GM12865 (cell line): ENCODE results near the gene PRKAR2A.
"Not testable (repeated sequence)": the region's sequence is repeated elsewhere in the genome, so short reads cannot be mapped to it uniquely, and the experiment has no call there.

Experiments used
- DNase-seq: peaks from one replicate; pipeline ENCODE4 v3.0.0; 2010; ENCODE audit warnings: low read depth
- H3K4me3 ChIP-seq: 2 replicates; pipeline ENCODE4 v1.5.1; 2011; ENCODE audit warnings: mild to moderate bottlenecking, low read depth, low read length, control low read depth
- TF ChIP-seq, protein P1 (sequence below): IDR thresholded peaks from 2 replicates; pipeline ENCODE4 v1.5.1; 2011; ENCODE audit warnings: low read length, control low read depth, low read depth, inconsistent platforms; ENCODE audit not compliant: insufficient read depth; ENCODE audit errors: missing control alignments

PRKAR2A gene

DNA sequence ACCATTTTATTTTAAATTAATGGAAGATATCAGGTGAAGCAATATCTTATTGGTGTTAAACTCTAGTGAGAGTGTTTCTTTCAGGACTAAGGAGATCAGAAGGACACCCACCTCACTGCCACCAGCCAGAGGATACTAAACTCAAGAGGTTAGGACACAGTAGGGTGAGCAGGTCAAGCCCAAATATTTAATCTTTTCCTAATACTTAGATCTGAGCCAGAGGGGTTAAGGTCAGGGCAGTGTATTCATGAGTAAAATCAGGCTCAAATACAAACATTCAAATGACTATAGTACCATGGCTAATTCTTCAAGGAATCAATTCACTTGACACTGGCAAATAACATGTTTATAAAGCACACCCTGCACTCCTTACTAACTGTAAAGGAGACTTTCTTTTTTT, 65.6 kb downstream of the PRKAR2A start:
- TF ChIP-seq, protein P1, sequence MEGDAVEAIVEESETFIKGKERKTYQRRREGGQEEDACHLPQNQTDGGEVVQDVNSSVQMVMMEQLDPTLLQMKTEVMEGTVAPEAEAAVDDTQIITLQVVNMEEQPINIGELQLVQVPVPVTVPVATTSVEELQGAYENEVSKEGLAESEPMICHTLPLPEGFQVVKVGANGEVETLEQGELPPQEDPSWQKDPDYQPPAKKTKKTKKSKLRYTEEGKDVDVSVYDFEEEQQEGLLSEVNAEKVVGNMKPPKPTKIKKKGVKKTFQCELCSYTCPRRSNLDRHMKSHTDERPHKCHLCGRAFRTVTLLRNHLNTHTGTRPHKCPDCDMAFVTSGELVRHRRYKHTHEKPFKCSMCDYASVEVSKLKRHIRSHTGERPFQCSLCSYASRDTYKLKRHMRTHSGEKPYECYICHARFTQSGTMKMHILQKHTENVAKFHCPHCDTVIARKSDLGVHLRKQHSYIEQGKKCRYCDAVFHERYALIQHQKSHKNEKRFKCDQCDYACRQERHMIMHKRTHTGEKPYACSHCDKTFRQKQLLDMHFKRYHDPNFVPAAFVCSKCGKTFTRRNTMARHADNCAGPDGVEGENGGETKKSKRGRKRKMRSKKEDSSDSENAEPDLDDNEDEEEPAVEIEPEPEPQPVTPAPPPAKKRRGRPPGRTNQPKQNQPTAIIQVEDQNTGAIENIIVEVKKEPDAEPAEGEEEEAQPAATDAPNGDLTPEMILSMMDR = no peak
- DNase-seq = no peak
- H3K4me3 ChIP-seq = no peak overlapping the region

GRCh38 chr3:48778565-48778964, 69.1 kb downstream of the PRKAR2A start:
- not testable (repeated sequence) for DNase-seq, H3K4me3 ChIP-seq

GRCh38 chr3:48776854-48777253, 70.8 kb downstream of the PRKAR2A start:
- DNase-seq = no peak
- no peak overlapping the region for H3K4me3 ChIP-seq
- TF ChIP-seq, protein P1 = no peak

GRCh38 chr3:48770192-48770502, 77.5 kb downstream of the PRKAR2A start:
- TF ChIP-seq, protein P1 = no peak
- DNase-seq = no peak
- no peak overlapping the region for H3K4me3 ChIP-seq

DNA sequence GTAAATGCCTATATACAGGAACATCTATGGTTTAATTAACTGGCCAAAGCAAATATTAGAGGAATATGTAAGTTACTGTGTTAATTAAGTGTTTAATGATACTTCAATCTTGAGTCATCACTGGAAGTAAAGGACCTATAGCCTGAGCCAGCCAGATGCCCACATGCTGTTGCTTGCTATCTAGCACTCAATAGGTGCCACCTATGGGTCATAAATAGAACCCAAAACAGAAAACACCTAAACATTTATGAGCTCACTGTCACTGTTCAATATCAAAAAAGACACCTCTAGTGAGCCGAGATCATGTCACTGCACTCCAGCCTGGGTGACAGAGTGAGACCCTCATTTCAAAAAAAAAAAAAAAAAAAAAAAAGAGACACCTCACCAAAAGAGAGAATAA, 82.3 kb downstream of the PRKAR2A start:
- peak; percentile 15 for DNase-seq
- TF ChIP-seq, protein P1 = no peak
- no peak overlapping the region for H3K4me3 ChIP-seq

GRCh38 chr3:48762816-48763215, 84.9 kb downstream of the PRKAR2A start:
- TF ChIP-seq, protein P1 = no peak
- DNase-seq = no peak
- H3K4me3 ChIP-seq = no peak overlapping the region

DNA sequence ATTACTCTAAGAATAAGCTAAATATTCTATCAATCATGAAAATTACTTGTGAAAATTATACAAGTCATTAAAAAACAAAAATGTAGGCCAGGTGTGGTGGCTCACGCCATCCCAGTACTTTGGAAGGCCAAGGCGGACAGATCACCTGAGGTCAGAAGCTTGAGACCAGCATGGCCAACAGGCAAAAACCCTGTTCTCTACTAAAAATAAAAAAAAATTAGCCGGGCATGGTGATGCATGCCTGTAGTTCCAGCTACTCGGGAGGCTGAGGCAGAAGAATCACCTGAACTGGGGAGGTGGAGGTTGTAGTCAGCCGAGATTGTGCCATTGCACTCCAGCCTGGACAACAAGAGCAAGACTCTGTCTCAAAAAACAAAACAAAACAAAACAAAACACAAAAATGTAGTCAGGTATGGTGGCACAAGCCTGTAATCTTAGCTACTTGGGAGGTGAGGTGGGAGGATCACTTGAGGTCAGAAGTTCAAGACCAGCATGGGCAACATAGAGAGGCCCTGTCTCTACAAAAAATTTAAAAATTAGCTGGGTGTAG, 87.6 kb downstream of the PRKAR2A start:
- not testable (repeated sequence) for H3K4me3 ChIP-seq, DNase-seq

- DNase-seq, H3K4me3 ChIP-seq: not testable (repeated sequence)
These were observed 88.1 kb downstream of the PRKAR2A start for GRCh38 chr3:48759531-48759930.

DNA sequence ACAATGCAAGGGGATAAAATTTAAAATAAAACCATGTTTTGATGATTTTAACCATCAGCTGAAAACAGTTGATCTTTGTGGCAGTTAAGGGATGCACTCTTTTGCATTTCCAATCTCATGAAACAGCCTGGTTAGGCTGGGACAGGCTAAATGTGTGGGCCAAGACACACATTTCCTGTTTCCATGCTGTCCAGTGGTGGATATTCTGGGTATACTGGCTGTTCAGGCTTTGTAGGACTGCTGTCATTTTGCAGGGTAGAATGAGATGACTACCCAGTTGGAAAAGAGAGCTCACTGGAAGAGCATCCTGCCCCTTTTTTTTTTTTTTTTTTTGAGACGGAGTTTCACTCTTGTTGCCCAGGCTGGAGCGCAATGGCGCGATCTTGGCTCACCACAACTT, 88.6 kb downstream of the PRKAR2A start:
- TF ChIP-seq, protein P1 = no peak
- no peak overlapping the region for H3K4me3 ChIP-seq
- DNase-seq = no peak
